GM19193 (cell line): ENCODE measurements around the gene ENOX1.

ENCODE experiments used
- POLR2A ChIP-seq: IDR thresholded peaks from 4 replicates; pipeline ENCODE4 v1.6.1; 2011; ENCODE audit not compliant: insufficient read depth, insufficient read length; ENCODE audit errors: extremely low read depth

The ENOX1 gene

DNA sequence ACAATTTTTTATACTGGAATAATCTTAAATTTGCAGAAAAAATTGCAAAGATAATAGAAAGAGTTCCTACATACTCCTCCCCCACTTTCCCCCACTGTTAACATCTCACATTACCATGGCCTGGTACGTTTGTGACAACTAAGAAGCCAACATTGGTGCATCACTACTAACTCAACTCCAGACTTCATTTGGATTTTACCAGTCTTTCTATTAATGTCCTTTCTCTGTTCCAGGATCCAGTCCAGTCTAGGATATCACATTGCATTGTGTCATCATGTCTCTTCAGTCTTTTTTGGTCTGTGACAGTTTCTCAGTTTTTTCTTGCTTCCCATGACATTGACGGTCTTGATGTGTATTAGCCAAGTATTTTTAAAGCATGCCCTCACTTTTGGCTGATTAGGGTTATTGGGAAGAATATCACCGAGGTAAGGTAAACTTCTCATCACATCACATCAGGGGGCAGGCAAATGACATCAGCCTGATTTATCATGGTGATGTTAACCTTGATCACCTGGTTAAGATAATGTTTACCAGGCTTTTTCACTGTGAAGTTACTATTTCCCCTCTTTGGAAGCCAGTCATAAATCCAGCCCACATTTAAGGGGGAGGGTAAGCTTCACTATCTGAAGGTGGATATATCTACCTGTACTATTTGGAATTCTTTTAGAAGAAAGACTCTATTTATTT is 322.1 kb downstream of the ENOX1 start:
- no peak for TF ChIP-seq POLR2A

DNA sequence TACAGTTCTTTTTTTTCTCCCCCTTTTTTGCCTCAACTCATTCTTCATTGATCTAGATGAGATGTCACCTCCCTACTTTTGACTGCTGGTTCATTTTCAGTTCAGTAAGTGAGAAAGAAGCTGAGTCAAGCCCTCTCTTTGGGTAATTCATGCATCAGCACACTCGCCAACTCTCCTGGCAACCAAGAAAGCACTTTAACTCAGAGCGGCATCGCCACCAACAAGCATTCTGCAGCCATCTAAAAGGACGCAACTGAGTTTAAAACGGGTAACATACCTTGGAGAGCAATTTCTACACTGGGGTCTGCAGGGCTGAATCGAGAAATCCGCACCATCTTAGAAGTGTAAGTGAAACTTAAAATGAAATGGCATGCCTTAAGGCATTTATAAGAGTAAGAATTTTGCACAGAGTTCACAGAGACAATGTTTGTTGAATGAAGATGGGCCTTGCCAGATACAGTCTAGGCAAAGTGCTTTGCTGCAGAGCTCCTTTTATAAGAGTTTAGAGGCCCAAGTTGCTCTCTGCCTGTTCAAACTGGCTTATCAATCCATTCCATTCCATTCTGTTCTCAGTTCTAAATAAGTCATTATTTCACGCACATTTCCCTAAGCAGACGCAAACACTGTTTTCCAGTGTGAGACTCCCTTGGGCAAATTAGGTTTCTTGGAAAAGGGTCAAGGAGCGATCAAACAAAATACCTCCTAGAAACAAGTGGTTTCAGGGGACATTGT is 338.0 kb downstream of the ENOX1 start:
- TF ChIP-seq POLR2A: no peak

- TF ChIP-seq POLR2A: no peak
These were observed 340.6 kb downstream of the ENOX1 start for GRCh38 chr13:43446126-43446525.

GRCh38 chr13:43445668-43446067 is 341.1 kb downstream of the ENOX1 start:
- TF ChIP-seq POLR2A: no peak

- TF ChIP-seq POLR2A: no peak
These were observed 342.7 kb downstream of the ENOX1 start for GRCh38 chr13:43444081-43444480.

DNA sequence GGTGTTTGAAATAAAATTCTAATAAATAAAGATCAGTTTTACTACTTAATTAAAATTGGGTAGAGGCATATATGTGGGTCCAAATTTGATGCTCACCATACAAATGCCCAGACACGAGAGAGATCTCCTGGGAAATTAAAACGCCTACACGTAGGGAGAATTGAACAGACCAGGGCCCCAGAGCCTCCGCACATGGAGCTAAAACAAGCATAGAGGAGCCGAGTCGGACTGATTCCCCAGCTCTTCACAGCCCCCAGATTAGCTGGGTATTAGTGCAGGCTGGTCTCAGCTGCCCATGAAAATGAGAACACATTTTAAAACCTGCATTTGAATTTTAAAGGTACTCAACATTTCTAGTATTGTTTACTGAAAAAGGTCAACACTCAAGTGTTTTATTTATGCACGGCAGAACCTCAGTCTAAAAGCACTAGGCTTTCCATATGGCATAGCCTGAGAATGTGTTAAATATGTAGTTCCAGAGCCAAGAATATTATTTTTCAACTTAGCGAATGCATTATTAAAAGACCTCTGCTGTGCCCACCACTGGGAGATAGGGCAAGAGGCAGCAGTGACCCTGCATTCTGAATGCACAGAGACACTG is 344.8 kb downstream of the ENOX1 start:
- no peak for TF ChIP-seq POLR2A

GRCh38 chr13:43441464-43441863 is 345.3 kb downstream of the ENOX1 start:
- no peak for TF ChIP-seq POLR2A

GRCh38 chr13:43434191-43434590 is 352.6 kb downstream of the ENOX1 start:
- no peak for TF ChIP-seq POLR2A

GRCh38 chr13:43433691-43434141 is 353.1 kb downstream of the ENOX1 start:
- TF ChIP-seq POLR2A: no peak

DNA sequence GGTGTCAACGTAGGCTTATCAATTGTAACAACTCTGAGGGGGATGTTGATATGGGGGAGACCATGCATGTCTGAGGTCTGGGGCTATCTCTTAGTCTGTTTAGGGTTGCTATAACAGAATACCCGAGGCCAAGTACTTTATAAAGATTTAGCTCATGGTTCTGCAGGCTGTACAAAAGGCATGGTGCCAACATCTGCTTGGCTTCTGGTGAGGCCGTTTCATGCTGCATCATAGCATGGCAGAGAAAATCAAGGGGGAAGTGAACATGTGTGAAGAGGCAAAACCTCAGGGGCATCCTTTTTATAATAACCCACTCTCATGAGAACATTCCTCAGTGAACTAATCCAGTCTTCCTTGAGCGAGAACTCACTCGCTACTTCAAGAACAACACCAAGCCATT is 353.8 kb downstream of the ENOX1 start:
- no peak for TF ChIP-seq POLR2A

DNA sequence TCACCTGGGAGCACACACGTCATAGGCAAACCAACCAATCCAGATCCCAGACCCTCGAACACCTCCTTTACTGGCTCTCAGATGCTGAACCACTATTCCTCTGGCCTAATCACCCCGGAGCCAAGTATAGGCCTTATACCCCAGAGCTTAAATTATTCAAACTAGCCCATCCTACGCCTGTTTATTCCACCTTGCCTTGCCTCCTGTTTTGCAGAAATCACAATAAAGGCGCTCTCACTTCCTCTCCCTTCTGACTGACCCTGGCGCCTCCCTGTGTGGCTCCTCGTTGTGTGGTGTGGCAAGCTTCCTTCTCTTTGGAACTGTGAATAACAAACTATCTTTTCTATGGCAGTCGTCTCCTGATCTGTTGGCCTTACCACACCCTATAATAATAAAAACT is 354.9 kb downstream of the ENOX1 start:
- no peak for TF ChIP-seq POLR2A

- no peak for TF ChIP-seq POLR2A
These were observed 355.5 kb downstream of the ENOX1 start for GRCh38 chr13:43431290-43431716.

- no peak for TF ChIP-seq POLR2A
These were observed 358.1 kb downstream of the ENOX1 start for GRCh38 chr13:43428545-43429296.

GRCh38 chr13:43426355-43426754 is 360.4 kb downstream of the ENOX1 start:
- TF ChIP-seq POLR2A: no peak

- TF ChIP-seq POLR2A: no peak
These were observed 361.5 kb downstream of the ENOX1 start for GRCh38 chr13:43425234-43425633.

- TF ChIP-seq POLR2A: no peak
These were observed 362.4 kb downstream of the ENOX1 start for GRCh38 chr13:43424412-43424811.

GRCh38 chr13:43422116-43422515 is 364.7 kb downstream of the ENOX1 start:
- TF ChIP-seq POLR2A: no peak
